ENCODE measurements around the gene TMEM132A.

The TMEM132A gene

DNA sequence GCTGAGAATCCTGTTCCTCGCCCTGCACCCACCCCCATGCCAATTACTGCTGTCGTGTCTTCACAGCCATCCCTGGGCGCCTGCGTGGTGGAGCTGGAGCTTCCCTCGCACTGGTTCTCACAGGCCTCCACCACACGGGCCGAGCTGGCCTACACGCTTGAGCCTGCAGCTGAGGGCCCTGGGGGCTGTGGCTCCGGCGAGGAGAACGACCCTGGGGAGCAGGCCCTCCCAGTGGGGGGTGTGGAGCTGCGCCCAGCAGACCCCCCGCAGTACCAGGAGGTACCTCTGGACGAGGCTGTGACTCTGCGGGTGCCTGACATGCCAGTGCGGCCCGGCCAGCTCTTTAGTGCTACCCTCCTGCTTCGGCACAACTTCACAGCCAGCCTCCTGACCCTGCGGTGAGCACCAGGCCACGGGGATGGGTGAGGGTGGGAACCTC, 4.3 kb downstream of the TMEM132A start:
- no peak for TF ChIP-seq POU2F2 (IDR thresholded peaks at IDR 0.05; ENCODE audit: low read depth, low read length)
- no peak for TF ChIP-seq POLR2AphosphoS5 (IDR thresholded peaks at IDR 0.05; ENCODE audit: low read depth, low read length)
- TF ChIP-seq PAX5 (IDR thresholded peaks at IDR 0.05; ENCODE audit: insufficient read depth, low read length, severe bottlenecking) = no peak
- TF ChIP-seq POLR2A (IDR thresholded peaks at IDR 0.05; ENCODE audit: low read depth, low read length) = no peak
- no peak for TF ChIP-seq SPI1 (IDR thresholded peaks at IDR 0.05; ENCODE audit: low read depth, low read length)
- TF ChIP-seq TAF1 (IDR thresholded peaks at IDR 0.05; ENCODE audit: low read depth, low read length) = no peak
- FAIRE-seq (no peak), DNase-seq (ENCODE audit: insufficient read length, low spot score) (no peak)

- DNase-seq (ENCODE audit: insufficient read length, low spot score) = no peak
- no peak for FAIRE-seq
- TF ChIP-seq PAX5 (IDR thresholded peaks at IDR 0.05; ENCODE audit: insufficient read depth, low read length, severe bottlenecking) = no peak
- TF ChIP-seq TAF1 (IDR thresholded peaks at IDR 0.05; ENCODE audit: low read depth, low read length) = no peak
- no peak for TF ChIP-seq POLR2A (IDR thresholded peaks at IDR 0.05; ENCODE audit: low read depth, low read length)
- no peak for TF ChIP-seq SPI1 (IDR thresholded peaks at IDR 0.05; ENCODE audit: low read depth, low read length)
- no peak for TF ChIP-seq POU2F2 (IDR thresholded peaks at IDR 0.05; ENCODE audit: low read depth, low read length)
- no peak for TF ChIP-seq POLR2AphosphoS5 (IDR thresholded peaks at IDR 0.05; ENCODE audit: low read depth, low read length)
Measured at GRCh38 chr11:60929764-60930163, 5.5 kb downstream of the TMEM132A start.

GRCh38 chr11:60930394-60930793, 6.1 kb downstream of the TMEM132A start:
- FAIRE-seq (no peak), DNase-seq (ENCODE audit: insufficient read length, low spot score) (no peak)
- TF ChIP-seq POLR2AphosphoS5 (IDR thresholded peaks at IDR 0.05; ENCODE audit: low read depth, low read length) (peak; percentile 45; the same call in 1 of the 2 replicates), TAF1 (IDR thresholded peaks at IDR 0.05; ENCODE audit: low read depth, low read length) (no peak)

GRCh38 chr11:60931917-60932316, 7.7 kb downstream of the TMEM132A start:
- DNase-seq (ENCODE audit: insufficient read length, low spot score) (no peak), FAIRE-seq (peak; percentile 66)
- TF ChIP-seq PAX5 (IDR thresholded peaks at IDR 0.05; ENCODE audit: insufficient read depth, low read length, severe bottlenecking) = no peak
- TF ChIP-seq POLR2AphosphoS5 (IDR thresholded peaks at IDR 0.05; ENCODE audit: low read depth, low read length) = peak; percentile 58; the same call in 1 of the 2 replicates

DNA sequence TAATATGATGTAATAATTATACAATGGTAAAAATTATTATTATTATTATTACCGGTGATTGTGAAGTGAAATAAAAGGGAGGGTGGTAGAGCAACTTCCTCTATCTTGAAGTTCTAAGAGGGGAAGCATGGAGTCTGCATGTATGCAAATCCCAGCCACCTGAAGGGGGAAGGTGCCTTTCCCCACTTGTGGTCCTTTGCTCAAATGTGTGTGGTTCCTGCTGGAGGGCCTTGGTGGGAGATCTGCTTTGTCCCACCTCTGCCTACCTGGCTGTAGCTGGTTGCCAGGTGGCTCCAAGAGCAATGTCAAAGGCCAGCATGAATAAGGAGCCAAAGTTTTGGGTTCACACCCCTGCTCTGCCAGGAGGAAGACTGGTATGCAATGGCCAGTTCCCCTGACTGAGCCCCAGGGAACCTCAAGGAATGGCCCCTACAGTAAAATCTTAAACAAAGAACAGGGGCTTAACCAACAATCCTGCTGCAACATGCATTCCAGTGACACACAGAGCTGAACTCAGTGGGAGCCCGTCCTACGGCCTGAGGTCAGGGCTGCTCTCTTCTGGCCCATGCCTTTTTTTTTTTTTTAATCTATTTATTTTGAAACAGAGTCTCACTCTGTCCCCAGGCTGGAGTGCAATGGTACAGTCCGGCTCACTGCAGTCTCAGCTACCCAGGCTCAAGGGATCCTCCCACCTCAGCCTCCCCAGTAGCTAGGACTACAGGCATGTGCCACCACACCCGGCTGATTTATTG, 8.5 kb downstream of the TMEM132A start:
- TF ChIP-seq TAF1 (IDR thresholded peaks at IDR 0.05; ENCODE audit: low read depth, low read length) (no peak), POLR2AphosphoS5 (IDR thresholded peaks at IDR 0.05; ENCODE audit: low read depth, low read length) (no peak; the same call in 1 of the 2 replicates), POU2F2 (IDR thresholded peaks at IDR 0.05; ENCODE audit: low read depth, low read length) (peak; percentile 91), SPI1 (IDR thresholded peaks at IDR 0.05; ENCODE audit: low read depth, low read length) (no peak), POLR2A (IDR thresholded peaks at IDR 0.05; ENCODE audit: low read depth, low read length) (no peak; the same call in none of the 2 replicates), PAX5 (IDR thresholded peaks at IDR 0.05; ENCODE audit: insufficient read depth, low read length, severe bottlenecking) (no peak)
- peak; percentile 63 for FAIRE-seq
- DNase-seq (ENCODE audit: insufficient read length, low spot score) = no peak

DNA sequence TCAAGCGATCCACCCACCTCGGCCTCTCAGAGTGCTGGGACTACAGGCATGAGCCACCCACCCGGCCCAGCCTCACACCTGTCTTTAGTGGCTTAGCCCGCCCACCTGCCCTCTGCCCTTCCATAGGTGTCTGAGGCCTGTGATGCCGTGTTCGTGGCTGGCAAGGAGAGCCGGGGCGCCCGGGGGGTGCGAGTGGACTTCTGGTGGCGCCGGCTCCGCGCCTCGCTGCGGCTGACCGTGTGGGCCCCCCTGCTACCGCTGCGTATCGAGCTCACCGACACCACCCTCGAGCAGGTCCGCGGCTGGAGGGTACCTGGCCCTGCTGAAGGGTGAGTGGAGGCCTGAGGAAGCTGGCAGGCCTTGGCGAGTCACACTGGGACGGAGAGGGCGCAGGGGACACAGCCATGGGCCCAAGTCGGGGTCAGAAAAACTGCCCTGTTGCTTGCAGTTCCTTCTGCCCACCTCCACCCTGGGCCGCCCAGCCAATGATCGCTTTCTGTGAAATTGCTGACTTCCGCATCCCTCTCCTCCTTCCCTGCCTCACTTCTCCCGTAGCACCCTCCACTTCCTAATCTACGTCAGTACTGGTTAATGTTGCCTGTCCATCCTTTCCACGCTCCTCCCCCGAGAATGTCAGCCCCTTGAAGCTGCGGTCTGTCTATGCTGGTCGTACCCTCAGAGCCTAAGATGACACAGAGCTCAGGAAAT, 9.3 kb downstream of the TMEM132A start:
- no peak for TF ChIP-seq PAX5 (IDR thresholded peaks at IDR 0.05; ENCODE audit: insufficient read depth, low read length, severe bottlenecking)
- peak; percentile 39; the same call in 1 of the 2 replicates for TF ChIP-seq POLR2AphosphoS5 (IDR thresholded peaks at IDR 0.05; ENCODE audit: low read depth, low read length)
- TF ChIP-seq POLR2A (IDR thresholded peaks at IDR 0.05; ENCODE audit: low read depth, low read length) = peak; percentile 23; the same call in 1 of the 2 replicates
- FAIRE-seq (no peak), DNase-seq (ENCODE audit: insufficient read length, low spot score) (no peak)

DNA sequence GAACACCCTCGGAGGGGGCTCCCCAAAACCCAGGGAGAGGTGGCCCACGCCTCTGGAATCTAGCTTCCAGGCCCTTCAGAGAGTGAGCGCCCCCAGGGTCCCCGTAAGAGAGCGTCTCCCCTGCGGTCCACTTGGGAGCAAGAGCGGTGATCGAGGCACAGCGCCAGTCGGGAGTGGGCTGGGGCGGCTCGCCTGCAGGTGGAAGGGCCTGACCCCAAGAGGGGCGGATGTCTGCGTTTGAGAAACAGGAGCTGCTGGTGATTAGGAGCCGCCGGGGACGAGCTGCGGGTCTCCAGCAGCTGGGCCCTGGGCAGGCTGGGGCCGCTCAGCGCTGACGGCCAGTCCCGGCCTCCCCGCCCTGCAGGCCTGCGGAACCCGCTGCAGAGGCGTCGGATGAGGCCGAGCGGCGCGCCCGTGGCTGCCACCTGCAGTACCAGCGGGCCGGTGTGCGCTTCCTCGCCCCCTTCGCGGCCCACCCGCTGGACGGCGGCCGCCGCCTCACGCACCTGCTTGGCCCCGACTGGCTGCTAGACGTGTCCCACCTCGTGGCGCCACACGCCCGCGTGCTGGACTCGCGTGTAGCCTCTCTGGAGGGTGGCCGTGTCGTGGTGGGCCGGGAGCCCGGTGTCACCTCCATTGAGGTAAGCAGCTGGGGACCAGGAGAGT, 10.0 kb downstream of the TMEM132A start:
- FAIRE-seq (no peak), DNase-seq (ENCODE audit: insufficient read length, low spot score) (no peak)
- TF ChIP-seq PAX5 (IDR thresholded peaks at IDR 0.05; ENCODE audit: insufficient read depth, low read length, severe bottlenecking) (no peak), POLR2A (IDR thresholded peaks at IDR 0.05; ENCODE audit: low read depth, low read length) (0 out of 2 replicates have a peak, but pooled peaks have one; percentile 1), POU2F2 (IDR thresholded peaks at IDR 0.05; ENCODE audit: low read depth, low read length) (no peak), POLR2AphosphoS5 (IDR thresholded peaks at IDR 0.05; ENCODE audit: low read depth, low read length) (no peak; the same call in 1 of the 2 replicates)

DNA sequence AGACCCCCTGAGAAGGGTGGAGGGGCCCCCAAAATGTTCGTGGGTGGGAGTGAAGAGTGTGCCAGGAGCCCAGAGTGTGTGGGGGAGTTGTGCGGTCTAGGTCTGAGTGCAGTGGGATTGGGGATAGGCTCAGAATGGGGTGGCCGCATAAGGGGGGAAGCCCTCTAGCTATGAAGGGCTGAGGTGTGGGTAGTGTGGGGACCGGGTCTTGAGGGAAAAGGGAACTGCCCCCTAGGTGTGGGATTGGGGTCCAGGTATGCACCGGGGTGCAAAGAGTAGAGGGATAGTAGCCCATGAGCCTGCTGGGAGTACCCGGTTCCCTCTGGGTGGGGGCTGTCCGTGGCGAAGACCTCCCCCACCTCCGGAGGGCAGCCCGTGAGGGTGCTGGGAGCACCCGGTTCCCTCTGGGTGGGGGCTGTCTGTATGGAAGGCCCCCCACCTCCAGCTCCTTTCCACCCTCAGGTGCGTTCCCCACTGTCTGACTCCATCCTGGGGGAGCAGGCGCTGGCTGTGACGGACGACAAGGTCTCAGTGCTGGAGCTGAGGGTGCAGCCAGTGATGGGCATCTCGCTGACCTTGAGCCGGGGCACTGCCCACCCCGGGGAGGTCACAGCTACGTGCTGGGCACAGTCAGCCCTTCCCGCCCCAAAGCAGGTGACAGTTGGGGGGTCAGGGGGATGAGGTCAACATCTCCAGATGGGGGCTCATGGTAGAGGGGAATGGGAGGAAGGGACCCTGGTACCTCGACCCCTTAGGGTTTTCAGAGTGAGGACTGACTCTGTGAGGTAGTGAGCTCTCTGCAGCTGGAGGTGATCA, 10.7 kb downstream of the TMEM132A start:
- TF ChIP-seq PAX5 (IDR thresholded peaks at IDR 0.05; ENCODE audit: insufficient read depth, low read length, severe bottlenecking) (no peak), POU2F2 (IDR thresholded peaks at IDR 0.05; ENCODE audit: low read depth, low read length) (peak; percentile 48; the same call in 1 of the 2 replicates), POLR2AphosphoS5 (IDR thresholded peaks at IDR 0.05; ENCODE audit: low read depth, low read length) (no peak; the same call in none of the 2 replicates), POLR2A (IDR thresholded peaks at IDR 0.05; ENCODE audit: low read depth, low read length) (no peak; the same call in 1 of the 2 replicates), TAF1 (IDR thresholded peaks at IDR 0.05; ENCODE audit: low read depth, low read length) (no peak), SPI1 (IDR thresholded peaks at IDR 0.05; ENCODE audit: low read depth, low read length) (0 out of 2 replicates have a peak, but pooled peaks have one; percentile 24)
- FAIRE-seq (no peak), DNase-seq (ENCODE audit: insufficient read length, low spot score) (no peak)

Measured in GM12891 (cell line).